VCaP (cell line): ENCODE results near the gene SORL1.

Experiments used
- H3K27ac ChIP-seq: fragments of 450-650 bp; 2 replicates; pipeline ENCODE4 v1.5.1; 2017
- CTCF ChIP-seq: fragments of 450-650 bp; conservative IDR thresholded peaks from 2 replicates; pipeline ENCODE4 v1.5.1; 2017; ENCODE audit warnings: mild to moderate bottlenecking, moderate library complexity

Gene SORL1

GRCh38 chr11:121540627-121541026 lies 88.5 kb downstream of the SORL1 start:
- no peak overlapping the region for H3K27ac ChIP-seq
- TF ChIP-seq CTCF: no peak

- no peak for TF ChIP-seq CTCF
- H3K27ac ChIP-seq: no peak overlapping the region
Measured at GRCh38 chr11:121543836-121544380, 91.8 kb downstream of the SORL1 start.

GRCh38 chr11:121544956-121545355 lies 92.8 kb downstream of the SORL1 start:
- TF ChIP-seq CTCF: no peak
- no peak overlapping the region for H3K27ac ChIP-seq

- no peak for TF ChIP-seq CTCF
- H3K27ac ChIP-seq: no peak overlapping the region
Measured at GRCh38 chr11:121547574-121547973, 95.5 kb downstream of the SORL1 start.

- TF ChIP-seq CTCF: no peak
- H3K27ac ChIP-seq: no peak overlapping the region
Measured at GRCh38 chr11:121550247-121551030, 98.3 kb downstream of the SORL1 start.

GRCh38 chr11:121551463-121551862 lies 99.3 kb downstream of the SORL1 start:
- H3K27ac ChIP-seq: no peak overlapping the region
- TF ChIP-seq CTCF: no peak

- TF ChIP-seq CTCF: no peak
- no peak overlapping the region for H3K27ac ChIP-seq
Measured at GRCh38 chr11:121552154-121552553, 100.0 kb downstream of the SORL1 start.
